SK-N-MC (cell line): ENCODE data around the gene PDE9A.

Experiments used
- EZH2 ChIP-seq: fragments of 200-600 bp; sonication (generic); IDR thresholded peaks from one replicate; pipeline ENCODE4 v1.6.1; 2017; ENCODE audit warnings: antibody characterized with exemption
- FOXP2 ChIP-seq: optimal IDR thresholded peaks from 2 replicates; pipeline ENCODE3; 2011; ENCODE audit warnings: mild to moderate bottlenecking, moderate library complexity; ENCODE audit not compliant: insufficient read depth; ENCODE audit errors: extremely low read length, control extremely low read depth
- POLR2AphosphoS5 ChIP-seq: IDR thresholded peaks from 2 replicates; pipeline ENCODE4 v1.6.1; 2012; ENCODE audit warnings: mild to moderate bottlenecking, low read depth, low read length, borderline replicate concordance

GRCh38 chr21:42735944-42736343 lies 82.5 kb downstream of the PDE9A start:
- TF ChIP-seq EZH2 (no peak), POLR2AphosphoS5 (no peak), FOXP2 (no peak)
